Umbilical cord (tissue), 2 donors: Measurements from ENCODE around the gene CCDC152. TPM values are rescaled to one million over a fixed set of nuclear protein-coding genes. Genes with fewer than 3 reads are reported as not detected.
"Not testable (repeated sequence)": the region's sequence is repeated elsewhere in the genome, so short reads cannot be mapped to it uniquely, and the experiment has no call there.

Source experiments
- DNase-seq: peaks from one replicate; pipeline ENCODE4 v3.0.0-alpha.2; 2015; ENCODE audit warnings: low spot score
- total RNA-seq: library from RNA; depleted of rRNA; stranded (reverse); fragments of >200 nt; gene quantifications from one replicate; pipeline ENCODE4 v1.2.3, GENCODE V29; 2014; ENCODE audit warnings: low replicate concordance; ENCODE audit not compliant: insufficient read depth

Gene CCDC152
- total RNA-seq: 5.5 TPM

GRCh38 chr5:42756606-42757601 lies at the start of gene CCDC152:
Gene CCDC152, plus strand, starts transcription at chr5:42756818. Its CDS starts 2,304 bp downstream, at chr5:42759122.
- peak; percentile 19 for DNase-seq

- DNase-seq: no peak
Measured at GRCh38 chr5:42715785-42716184, 40.8 kb upstream of the CCDC152 start.

- no peak for DNase-seq
Measured at GRCh38 chr5:42718591-42718990, 38.0 kb upstream of the CCDC152 start.

GRCh38 chr5:42719034-42719433 lies 37.6 kb upstream of the CCDC152 start:
- no peak for DNase-seq

- peak; percentile 3 for DNase-seq
Measured at GRCh38 chr5:42720251-42720650, 36.4 kb upstream of the CCDC152 start.

- DNase-seq: peak; percentile 4
Measured at GRCh38 chr5:42721484-42721883, 35.1 kb upstream of the CCDC152 start.

- not testable (repeated sequence) for DNase-seq
Measured at GRCh38 chr5:42734531-42735058, 22.0 kb upstream of the CCDC152 start.

- DNase-seq: no peak
Measured at GRCh38 chr5:42740920-42741319, 15.7 kb upstream of the CCDC152 start.

GRCh38 chr5:42745426-42745825 lies 11.2 kb upstream of the CCDC152 start:
- DNase-seq: no peak

- DNase-seq: no peak
Measured at GRCh38 chr5:42745856-42746255, 10.8 kb upstream of the CCDC152 start.

GRCh38 chr5:42749020-42749419 lies 7.6 kb upstream of the CCDC152 start:
- DNase-seq: no peak

GRCh38 chr5:42750507-42750906 lies 6.1 kb upstream of the CCDC152 start:
- no peak for DNase-seq

- DNase-seq: no peak
Measured at GRCh38 chr5:42751044-42751443, 5.6 kb upstream of the CCDC152 start.

GRCh38 chr5:42753099-42753498 lies 3.5 kb upstream of the CCDC152 start:
- DNase-seq: no peak

- no peak for DNase-seq
Measured at GRCh38 chr5:42759456-42759855, 2.8 kb downstream of the CCDC152 start.

- DNase-seq: no peak
Measured at GRCh38 chr5:42760426-42760825, 3.8 kb downstream of the CCDC152 start.

- DNase-seq: no peak
Measured at GRCh38 chr5:42761791-42762190, 5.2 kb downstream of the CCDC152 start.

GRCh38 chr5:42767491-42768105 lies 11.0 kb downstream of the CCDC152 start:
- DNase-seq: peak; percentile 61

- DNase-seq: no peak
Measured at GRCh38 chr5:42768106-42768504, 11.5 kb downstream of the CCDC152 start.

GRCh38 chr5:42770003-42770402 lies 13.4 kb downstream of the CCDC152 start:
- DNase-seq: no peak

GRCh38 chr5:42772265-42772993 lies 15.8 kb downstream of the CCDC152 start:
- no peak for DNase-seq

- no peak for DNase-seq
Measured at GRCh38 chr5:42779083-42779482, 22.5 kb downstream of the CCDC152 start.
